A204.1 (cell line): Measurements from ENCODE around the gene C9orf152.
"Not testable (repeated sequence)": the region's sequence is repeated elsewhere in the genome, so short reads cannot be mapped to it uniquely, and the experiment has no call there.

Source experiments
- FAIRE-seq: peaks from 2 replicates; lab custom pipeline; 2012; peaks lifted over from hg19 to GRCh38; lab: Jason Lieb, UNC

The C9orf152 gene

GRCh38 chr9:110214586-110215355 is 6.8 kb upstream of the C9orf152 start:
- FAIRE-seq = no peak

DNA sequence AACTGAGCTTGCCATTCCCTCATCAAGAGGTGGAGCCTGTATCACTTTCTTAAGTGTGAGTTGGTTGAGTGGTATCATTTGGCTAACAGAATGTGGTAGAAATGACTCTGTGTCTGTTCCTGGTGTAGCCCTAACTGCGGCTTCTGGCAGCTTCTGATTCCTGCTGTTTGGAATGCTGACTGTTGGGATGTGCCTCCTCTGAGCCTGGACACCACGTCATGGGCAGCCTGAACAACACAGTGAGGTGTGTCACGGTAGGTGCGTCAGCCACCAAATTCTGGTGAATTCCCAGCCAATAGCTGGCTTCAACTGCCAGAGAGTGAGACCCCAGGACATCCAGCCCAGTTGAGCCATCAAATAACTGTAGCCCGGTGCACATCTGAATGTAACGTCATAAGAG is 6.1 kb upstream of the C9orf152 start:
- FAIRE-seq = no peak

- no peak for FAIRE-seq
Observed at GRCh38 chr9:110213413-110214044, 5.6 kb upstream of the C9orf152 start.

- FAIRE-seq = no peak
Observed at GRCh38 chr9:110207071-110207641, 803 bp downstream of the C9orf152 start.

- no peak for FAIRE-seq
Observed at GRCh38 chr9:110206389-110206788, 1.6 kb downstream of the C9orf152 start.

GRCh38 chr9:110205612-110206011 is 2.3 kb downstream of the C9orf152 start:
- FAIRE-seq = not testable (repeated sequence)

GRCh38 chr9:110202232-110202631 is 5.7 kb downstream of the C9orf152 start:
- FAIRE-seq = no peak

- no peak for FAIRE-seq
Observed at GRCh38 chr9:110199643-110200042, 8.3 kb downstream of the C9orf152 start.

DNA sequence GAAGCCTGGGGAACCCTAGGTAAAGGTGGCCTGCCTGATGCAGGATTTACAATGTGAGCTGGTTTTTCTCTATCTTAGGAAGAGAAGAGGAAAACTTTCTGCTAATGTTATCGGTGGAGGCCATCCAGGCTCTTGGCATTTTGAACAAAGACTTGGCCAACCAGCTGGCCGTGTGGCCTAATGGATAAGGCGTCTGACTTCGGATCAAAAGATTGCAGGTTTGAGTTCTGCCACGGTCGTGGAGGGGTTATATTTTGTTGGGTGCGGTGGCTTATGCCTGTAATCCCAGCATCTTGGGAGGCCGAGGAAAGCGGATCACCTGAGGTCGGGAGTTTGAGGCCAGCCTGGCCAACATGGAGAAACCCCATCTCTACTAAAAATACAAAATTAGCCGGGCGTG is 9.6 kb downstream of the C9orf152 start:
- no peak for FAIRE-seq

DNA sequence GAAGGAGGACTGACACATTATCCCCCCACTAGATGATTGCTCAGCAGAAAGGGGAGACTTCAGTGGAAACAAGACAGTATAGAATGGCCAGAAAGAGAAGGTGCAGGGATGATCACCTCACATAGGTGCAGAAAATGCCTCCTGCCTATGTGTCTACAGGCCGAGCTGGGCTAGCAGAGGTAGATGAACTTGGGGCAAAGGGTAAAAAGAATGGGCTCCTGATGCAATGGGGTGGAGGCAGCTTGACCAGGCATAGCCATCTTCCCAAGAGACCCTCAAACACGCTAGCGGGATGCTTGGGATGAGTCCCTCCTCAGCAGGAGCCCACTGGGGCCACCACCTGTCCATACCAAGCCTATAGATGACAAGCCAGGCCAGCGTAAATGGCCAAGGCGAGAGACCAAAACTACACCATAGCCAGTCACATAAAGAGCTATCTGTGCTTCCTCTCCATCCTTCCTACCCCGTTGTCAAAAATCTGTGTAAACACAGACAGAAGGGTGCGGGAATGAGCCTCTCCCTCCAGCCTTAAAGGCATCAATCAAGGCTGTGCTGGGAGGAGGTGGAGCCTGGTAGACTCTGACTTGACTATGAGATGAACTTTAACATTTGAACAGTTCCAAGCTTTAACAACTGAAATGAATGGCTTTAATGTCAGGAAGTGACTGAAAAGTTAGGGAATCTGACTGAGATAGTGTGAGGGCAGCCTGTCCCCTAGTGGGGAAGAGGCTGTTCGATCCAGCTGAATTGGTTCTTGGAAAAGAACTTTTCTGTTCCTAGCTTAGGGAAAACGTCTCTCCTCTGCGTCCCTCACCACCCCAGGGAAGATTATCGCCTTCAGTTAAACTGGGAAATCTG is 10.4 kb downstream of the C9orf152 start:
- no peak for FAIRE-seq

- not testable (repeated sequence) for FAIRE-seq
Observed at GRCh38 chr9:110196084-110196499, 11.9 kb downstream of the C9orf152 start.

DNA sequence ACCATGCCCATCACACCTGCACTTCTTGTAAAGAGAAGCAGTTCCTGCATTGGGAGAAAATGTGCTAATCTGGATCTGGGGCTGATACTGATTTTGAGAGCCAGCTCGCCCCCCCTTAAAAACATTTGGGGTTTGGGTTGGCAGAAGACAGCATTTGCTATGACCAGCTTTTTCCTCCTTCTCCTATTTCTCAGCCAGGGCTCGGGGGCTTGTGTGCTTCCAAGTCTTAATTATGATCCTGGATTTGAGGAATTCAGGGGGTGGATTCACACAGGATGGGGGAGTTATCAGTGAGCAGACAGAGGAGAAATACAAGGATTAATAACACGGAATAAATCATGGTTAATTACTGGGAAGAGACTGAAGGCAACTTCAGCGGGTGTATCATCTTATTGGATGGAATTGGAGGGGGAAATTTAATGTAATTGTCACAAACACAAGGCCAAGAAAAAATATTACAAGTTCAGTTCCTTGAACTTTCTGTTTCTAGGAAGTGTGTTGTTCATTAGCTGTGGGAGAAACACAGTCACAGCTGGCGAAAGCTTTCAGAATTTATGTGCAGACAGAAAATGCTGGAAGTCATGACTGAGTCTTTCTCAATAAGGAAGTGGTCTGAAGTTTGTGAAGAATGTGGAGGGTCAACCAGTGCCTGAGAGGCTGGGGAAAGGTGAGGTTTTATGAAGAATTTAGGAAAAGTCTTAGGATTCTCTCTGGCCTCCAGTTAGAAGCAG is 15.3 kb downstream of the C9orf152 start:
- no peak for FAIRE-seq

DNA sequence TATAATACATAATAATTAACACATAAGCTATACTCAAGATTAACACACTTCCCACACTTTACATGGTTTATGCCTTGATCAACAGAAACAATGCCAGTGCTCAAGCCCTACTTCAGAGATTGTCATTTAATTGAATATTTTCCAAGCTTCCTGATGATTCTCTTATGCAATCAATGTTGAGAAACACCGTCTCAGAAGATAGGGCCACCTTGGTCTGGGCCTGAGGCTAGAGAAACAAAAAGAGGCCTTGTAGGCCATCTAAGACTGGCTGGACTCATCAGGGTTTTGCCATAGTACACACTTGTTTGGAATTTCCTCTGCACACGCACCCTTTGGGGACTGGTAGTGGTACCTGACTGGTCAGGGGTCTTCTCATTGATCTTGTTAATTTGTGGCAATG is 16.3 kb downstream of the C9orf152 start:
- no peak for FAIRE-seq

GRCh38 chr9:110189559-110190320 is 18.2 kb downstream of the C9orf152 start:
- FAIRE-seq = no peak

GRCh38 chr9:110188991-110189390 is 19.0 kb downstream of the C9orf152 start:
- no peak for FAIRE-seq

- FAIRE-seq = no peak
Observed at GRCh38 chr9:110188101-110188500, 19.9 kb downstream of the C9orf152 start.

DNA sequence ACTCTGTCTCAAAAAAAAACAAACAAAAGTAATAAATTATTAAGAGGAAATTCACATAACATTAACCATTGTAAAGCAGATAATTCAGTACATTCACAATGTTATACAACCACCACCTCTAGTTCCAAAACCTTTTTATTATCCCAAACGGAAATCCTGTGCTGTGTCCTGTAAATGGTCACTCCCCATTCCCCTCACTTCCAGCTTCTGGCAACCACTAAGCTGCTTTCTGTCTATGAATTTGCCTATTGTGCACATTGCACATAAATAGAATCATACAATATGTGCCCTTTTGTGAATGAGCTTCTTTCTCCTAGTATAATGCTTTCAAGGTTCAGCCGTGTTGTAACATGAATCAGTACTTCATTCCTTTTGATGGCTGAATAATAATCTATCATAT is 20.8 kb downstream of the C9orf152 start:
- FAIRE-seq = no peak

- FAIRE-seq = no peak
Observed at GRCh38 chr9:110186254-110186653, 21.7 kb downstream of the C9orf152 start.

GRCh38 chr9:110185806-110186205 is 22.2 kb downstream of the C9orf152 start:
- no peak for FAIRE-seq

- FAIRE-seq = peak; percentile 93
Observed at GRCh38 chr9:110183208-110184145, 24.5 kb downstream of the C9orf152 start.
